Measurements from ENCODE around the gene PTGIR.

Gene PTGIR

GRCh38 chr19:46609511-46610412 lies 15.1 kb downstream of the PTGIR start:
- H3K4me3 ChIP-seq (ENCODE audit: low read depth, low read length) = no peak overlapping the region
- TF ChIP-seq, protein P1, sequence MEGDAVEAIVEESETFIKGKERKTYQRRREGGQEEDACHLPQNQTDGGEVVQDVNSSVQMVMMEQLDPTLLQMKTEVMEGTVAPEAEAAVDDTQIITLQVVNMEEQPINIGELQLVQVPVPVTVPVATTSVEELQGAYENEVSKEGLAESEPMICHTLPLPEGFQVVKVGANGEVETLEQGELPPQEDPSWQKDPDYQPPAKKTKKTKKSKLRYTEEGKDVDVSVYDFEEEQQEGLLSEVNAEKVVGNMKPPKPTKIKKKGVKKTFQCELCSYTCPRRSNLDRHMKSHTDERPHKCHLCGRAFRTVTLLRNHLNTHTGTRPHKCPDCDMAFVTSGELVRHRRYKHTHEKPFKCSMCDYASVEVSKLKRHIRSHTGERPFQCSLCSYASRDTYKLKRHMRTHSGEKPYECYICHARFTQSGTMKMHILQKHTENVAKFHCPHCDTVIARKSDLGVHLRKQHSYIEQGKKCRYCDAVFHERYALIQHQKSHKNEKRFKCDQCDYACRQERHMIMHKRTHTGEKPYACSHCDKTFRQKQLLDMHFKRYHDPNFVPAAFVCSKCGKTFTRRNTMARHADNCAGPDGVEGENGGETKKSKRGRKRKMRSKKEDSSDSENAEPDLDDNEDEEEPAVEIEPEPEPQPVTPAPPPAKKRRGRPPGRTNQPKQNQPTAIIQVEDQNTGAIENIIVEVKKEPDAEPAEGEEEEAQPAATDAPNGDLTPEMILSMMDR (IDR thresholded peaks at IDR 0.05; ENCODE audit: insufficient read depth, low read depth, low read length, missing control alignments) = no peak
- DNase-seq (ENCODE audit: low read depth) = no peak

- H3K4me3 ChIP-seq (ENCODE audit: low read depth, low read length) = no peak overlapping the region
- DNase-seq (ENCODE audit: low read depth) = no peak
- TF ChIP-seq, protein P1 (IDR thresholded peaks at IDR 0.05; ENCODE audit: insufficient read depth, low read depth, low read length, missing control alignments) = no peak
Observed at GRCh38 chr19:46608581-46609345, 16.1 kb downstream of the PTGIR start.

DNA sequence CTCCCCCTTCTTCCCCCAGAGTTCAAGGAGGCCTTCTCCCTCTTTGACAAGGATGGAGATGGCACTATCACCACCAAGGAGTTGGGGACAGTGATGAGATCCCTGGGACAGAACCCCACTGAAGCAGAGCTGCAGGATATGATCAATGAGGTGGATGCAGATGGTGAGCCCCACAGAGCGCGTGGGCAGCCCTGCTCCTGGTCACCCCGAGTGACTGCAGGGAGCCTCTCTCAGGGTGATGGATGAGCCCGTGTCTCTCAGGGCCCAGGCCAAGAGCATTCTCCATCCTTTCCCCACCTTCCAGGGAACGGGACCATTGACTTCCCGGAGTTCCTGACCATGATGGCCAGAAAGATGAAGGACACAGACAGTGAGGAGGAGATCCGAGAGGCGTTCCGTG lies 16.7 kb downstream of the PTGIR start:
- no peak overlapping the region for H3K4me3 ChIP-seq (ENCODE audit: low read depth, low read length)
- TF ChIP-seq, protein P1 (IDR thresholded peaks at IDR 0.05; ENCODE audit: insufficient read depth, low read depth, low read length, missing control alignments) = no peak
- DNase-seq (ENCODE audit: low read depth) = no peak

GRCh38 chr19:46607448-46607841 lies 17.4 kb downstream of the PTGIR start:
- DNase-seq (ENCODE audit: low read depth) = no peak
- TF ChIP-seq, protein P1 (IDR thresholded peaks at IDR 0.05; ENCODE audit: insufficient read depth, low read depth, low read length, missing control alignments) = no peak
- no peak overlapping the region for H3K4me3 ChIP-seq (ENCODE audit: low read depth, low read length)

DNA sequence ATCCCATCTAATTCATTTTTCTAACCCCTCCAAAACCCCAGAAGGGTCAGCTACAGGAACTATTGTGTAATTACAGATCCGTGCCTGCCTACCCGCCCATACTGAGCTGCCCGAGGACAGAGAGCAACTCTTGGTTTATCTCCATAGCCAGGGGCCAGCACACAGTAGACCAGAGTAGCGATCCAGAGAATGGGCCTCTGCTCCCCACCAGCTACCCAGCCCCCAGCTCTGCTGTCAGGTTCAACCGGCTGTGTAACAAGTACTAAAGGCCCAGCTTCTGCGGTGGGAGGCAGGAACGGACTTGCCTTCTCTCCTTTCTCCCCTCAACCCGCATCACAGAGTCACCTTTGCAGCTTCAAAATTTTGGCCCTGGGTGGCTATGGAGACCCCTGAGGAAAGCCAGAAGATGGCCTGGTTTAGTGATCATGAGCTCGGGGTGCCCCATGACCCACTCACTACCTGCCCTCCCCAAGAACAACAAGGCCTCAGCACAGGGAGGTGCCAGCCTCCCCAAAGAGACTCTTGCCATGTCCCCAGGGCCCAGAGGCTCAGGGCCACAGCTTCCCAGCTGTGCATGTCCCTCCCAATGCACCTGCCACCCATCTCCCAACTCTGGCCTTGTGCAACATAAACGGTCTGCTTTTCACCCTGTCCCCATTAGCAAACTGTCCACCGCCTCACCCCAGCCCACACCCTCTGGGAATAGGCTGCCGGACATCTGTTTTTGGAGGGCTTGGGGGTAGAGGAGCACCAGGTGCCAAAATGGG lies 18.0 kb downstream of the PTGIR start:
- no peak overlapping the region for H3K4me3 ChIP-seq (ENCODE audit: low read depth, low read length)
- no peak for DNase-seq (ENCODE audit: low read depth)
- TF ChIP-seq, protein P1 (IDR thresholded peaks at IDR 0.05; ENCODE audit: insufficient read depth, low read depth, low read length, missing control alignments) = no peak

DNA sequence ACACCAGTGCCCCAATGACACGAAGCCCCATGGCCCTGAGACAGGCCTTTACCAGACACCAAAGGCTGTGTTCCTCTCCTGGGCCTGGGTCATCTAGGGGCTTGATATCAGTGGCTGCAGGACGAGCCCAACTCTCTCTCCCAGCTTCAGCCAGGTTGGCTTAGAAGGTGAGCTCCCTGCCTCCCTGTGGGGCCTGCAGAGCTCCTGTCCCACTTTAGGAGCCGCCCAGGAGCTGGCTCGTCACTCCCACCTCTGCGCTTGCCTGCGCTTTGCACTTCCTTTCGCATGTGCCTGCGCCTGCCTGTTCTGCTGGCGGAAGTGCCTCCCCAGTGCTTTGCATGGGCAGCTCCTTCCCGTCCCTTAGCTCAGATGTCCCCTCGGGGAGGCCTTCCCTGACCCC lies 18.9 kb downstream of the PTGIR start:
- TF ChIP-seq, protein P1 (IDR thresholded peaks at IDR 0.05; ENCODE audit: insufficient read depth, low read depth, low read length, missing control alignments) = no peak

More for the DNA sequence above, 18.9 kb downstream of the PTGIR start:
- H3K4me3 ChIP-seq (ENCODE audit: low read depth, low read length) = no peak overlapping the region
- DNase-seq (ENCODE audit: low read depth) = no peak

Measured in GM12865 (cell line).